ENCODE data around the gene SYT9. TPM values are rescaled to one million over a fixed set of nuclear protein-coding genes. Genes with fewer than 3 reads are reported as not detected.

Gene SYT9
- polyA plus RNA-seq, 1 of the 3 experiments (the other 2 are of a cell fraction), result 0.10 TPM

- TF ChIP-seq PBX3 (IDR thresholded peaks at IDR 0.05) (no peak), REST (IDR thresholded peaks at IDR 0.05; ENCODE audit: low read depth, low read length) (no peak)
These were observed 199.8 kb downstream of the SYT9 start (continued) for GRCh38 chr11:7451520-7451919.

- H3K27me3 ChIP-seq (ENCODE audit: insufficient read depth), result no peaks in the 10 kb centered on the region
- POLR2A ChIA-PET, result no interaction called here
- CTCF ChIA-PET, result interaction anchor here (0.8 to 2.8 kb wide), 4 partner anchors 9 to 308 kb away, joined by 5 to 19 read pairs (median 8); no protein-coding TSS in a partner anchor
- H3K9me2 ChIP-seq, result no peaks in the 10 kb centered on the region
- no peaks in the 10 kb centered on the region; a peak in 1 of 4 replicates for H3K4me1 ChIP-seq (ENCODE audit: control insufficient read depth in 1 of 2, insufficient read depth in 2 of 2, low read depth in 1 of 2, low read length in 1 of 2)
- no peaks in the 10 kb centered on the region for H4K20me1 ChIP-seq (ENCODE audit: insufficient read depth)
- H3K4me2 ChIP-seq, result no peak overlapping the region
- H3K9ac ChIP-seq, result no peak overlapping the region
- H3K79me2 ChIP-seq (ENCODE audit: insufficient read depth), result no peaks in the 10 kb centered on the region
- WGBS (ENCODE audit: low lambda C conversion rate), result 0% methylated on average over 1 of the region's 1 CpG
- H3K27ac ChIP-seq (ENCODE audit: low read depth in 2 of 2, low read length in 1 of 2), result no peak overlapping the region
- H3K4me3 ChIP-seq (ENCODE audit: low read depth in 2 of 2, low read length in 1 of 2), result no peak overlapping the region
- no peak for DNase-seq
- no peak overlapping the region for H2AFZ ChIP-seq (ENCODE audit: low read depth)
- no peaks in the 10 kb centered on the region for H3F3A ChIP-seq (replicated peaks; ENCODE audit: insufficient read depth)
- H3K36me3 ChIP-seq (replicated peaks in 1 of 2; ENCODE audit: control insufficient read depth in 1 of 2, insufficient read depth in 2 of 2, low read length in 1 of 2), result no peaks in the 10 kb centered on the region
- no peaks in the 10 kb centered on the region for H3K9me3 ChIP-seq
- TF ChIP-seq ELF1 (IDR thresholded peaks at IDR 0.05) (no peak), JUND (IDR thresholded peaks at IDR 0.05) (no peak), PBX3 (IDR thresholded peaks at IDR 0.05) (no peak), IRF3 (IDR thresholded peaks at IDR 0.05; ENCODE audit: low read depth, low read length) (no peak), GATA2 (CRISPR knock-in tag; IDR thresholded peaks at IDR 0.05) (no peak), EZH2phosphoT487 (IDR thresholded peaks at IDR 0.05; ENCODE audit: borderline replicate concordance, low read depth) (no peak), YY1 (IDR thresholded peaks at IDR 0.05; ENCODE audit: low read depth) (no peak), CTCF (IDR thresholded peaks at IDR 0.05) (no peak), SMC3 (IDR thresholded peaks at IDR 0.05; ENCODE audit: low read depth, low read length) (no peak), TAF1 (IDR thresholded peaks at IDR 0.05; ENCODE audit: borderline replicate concordance, low read depth, low read length) (no peak), CHD2 (IDR thresholded peaks at IDR 0.05; ENCODE audit: low read length, partially characterized antibody) (no peak), SIN3A (IDR thresholded peaks at IDR 0.05; ENCODE audit: borderline replicate concordance, low read depth, low read length) (no peak), NFIC (IDR thresholded peaks at IDR 0.05; ENCODE audit: borderline replicate concordance) (no peak), MEF2A (IDR thresholded peaks at IDR 0.05; ENCODE audit: borderline replicate concordance, low read depth) (no peak), RAD21 (IDR thresholded peaks at IDR 0.05; ENCODE audit: low read length) (no peak), RXRA (IDR thresholded peaks at IDR 0.05; ENCODE audit: borderline replicate concordance, low read depth) (no peak), MAX (IDR thresholded peaks at IDR 0.05; ENCODE audit: low read depth) (no peak), EP300 (IDR thresholded peaks at IDR 0.05; ENCODE audit: borderline replicate concordance in 1 of 2, low read depth in 1 of 2, low read length in 1 of 2) (no peak), USF1 (IDR thresholded peaks at IDR 0.05; ENCODE audit: borderline replicate concordance, low read depth) (no peak)
These were observed 200.3 kb downstream of the SYT9 start for GRCh38 chr11:7451952-7452494.
